WTC11 (cell line): ENCODE measurements around the gene SLC22A13. TPM values are rescaled to one million over a fixed set of nuclear protein-coding genes. Genes with fewer than 3 reads are reported as not detected.

Source experiments
- ATAC-seq: fragments of 200-7000 bp; cut with Tn5 transposase; 2 replicates; pipeline ENCODE4 v1.10.0; 2021; ENCODE audit warnings: mild to moderate bottlenecking, moderate library complexity
- CTCF ChIA-PET: fragments of 300-600 bp; sonication (Branson Sonifier 250); formaldehyde crosslinking; loops from one replicate; lab custom pipeline; 2021; ENCODE audit warnings: antibody characterized with exemption; lab: Charles Lee
- POLR2A ChIA-PET: fragments of 350-600 bp; sonication (Branson Sonifier 250); formaldehyde crosslinking; loops from one replicate; lab custom pipeline; 2021; ENCODE audit warnings: antibody characterized with exemption; lab: Charles Lee
- DNase-seq: peaks from one replicate; pipeline ENCODE4 v3.0.0; 2021; ENCODE audit warnings: low spot score
- H3K27ac Mint-ChIP-seq: 2 replicates; pipeline ENCODE4 v1.8.0; 2021; ENCODE audit warnings: mixed read lengths
- H3K27me3 Mint-ChIP-seq: 2 replicates; pipeline ENCODE4 v1.8.0; 2021; ENCODE audit warnings: low read depth, mild to moderate bottlenecking, moderate library complexity, mixed read lengths
- H3K36me3 Mint-ChIP-seq: 2 replicates; pipeline ENCODE4 v1.8.0; 2021; ENCODE audit warnings: mixed read lengths
- H3K4me1 Mint-ChIP-seq: 2 replicates; pipeline ENCODE4 v1.8.0; 2022; ENCODE audit warnings: mixed read lengths
- H3K4me3 Mint-ChIP-seq: 2 replicates; pipeline ENCODE4 v1.8.0; 2021; ENCODE audit warnings: mild to moderate bottlenecking, moderate library complexity, mixed read lengths
- H3K9me3 Mint-ChIP-seq: 2 replicates; pipeline ENCODE4 v1.8.0; 2021; ENCODE audit warnings: mixed read lengths
- ATF1 ChIP-seq: sonication (generic); formaldehyde crosslinking; IDR thresholded peaks from 2 replicates; pipeline ENCODE4 v1.8.1; 2023; ENCODE audit warnings: mild to moderate bottlenecking, moderate library complexity, missing genetic modification reagents
- EMX1 ChIP-seq: fragments of 250-450 bp; sonication (Bioruptor Pico); IDR thresholded peaks from 2 replicates; pipeline ENCODE4 v1.8.0; 2021; ENCODE audit warnings: mild to moderate bottlenecking
- ERG ChIP-seq: fragments of 250-450 bp; sonication (Bioruptor Pico); IDR thresholded peaks from 2 replicates; pipeline ENCODE4 v1.8.0; 2021; ENCODE audit warnings: mild to moderate bottlenecking
- FOXP1 ChIP-seq: sonication (generic); formaldehyde crosslinking; IDR thresholded peaks from 2 replicates; pipeline ENCODE4 v1.8.0; 2022; ENCODE audit warnings: missing genetic modification reagents, mild to moderate bottlenecking, moderate library complexity, borderline replicate concordance
- HMGXB4 ChIP-seq: sonication (generic); formaldehyde crosslinking; IDR thresholded peaks from 2 replicates; pipeline ENCODE4 v1.8.1; 2023; ENCODE audit warnings: mild to moderate bottlenecking, moderate library complexity, missing genetic modification reagents
- OVOL2 ChIP-seq: fragments of 250-450 bp; sonication (Bioruptor Pico); IDR thresholded peaks from 2 replicates; pipeline ENCODE4 v1.9.0; 2021; ENCODE audit warnings: mild to moderate bottlenecking, borderline replicate concordance
- TCF7 ChIP-seq: sonication (generic); formaldehyde crosslinking; IDR thresholded peaks from 2 replicates; pipeline ENCODE4 v1.8.0; 2022; ENCODE audit warnings: mild to moderate bottlenecking, low read depth, missing genetic modification reagents, moderate library complexity
- TP53 ChIP-seq: sonication (generic); formaldehyde crosslinking; IDR thresholded peaks from 2 replicates; pipeline ENCODE4 v1.8.1; 2023; ENCODE audit warnings: mild to moderate bottlenecking, missing genetic modification reagents
- ZNF232 ChIP-seq: sonication (generic); formaldehyde crosslinking; IDR thresholded peaks from 2 replicates; pipeline ENCODE4 v1.8.0; 2022; ENCODE audit warnings: mild to moderate bottlenecking, missing genetic modification reagents
- ZNF317 ChIP-seq: sonication (generic); formaldehyde crosslinking; IDR thresholded peaks from 2 replicates; pipeline ENCODE4 v1.8.1; 2023; ENCODE audit warnings: low read depth, mild to moderate bottlenecking, moderate library complexity, missing genetic modification reagents, borderline replicate concordance
- total RNA-seq: library from RNA; stranded (reverse); gene quantifications from 3 replicates; pipeline ENCODE4 v1.2.3, GENCODE V29; 2021
- TF ChIP-seq, protein P1 (sequence below): fragments of 250-450 bp; sonication (Bioruptor Pico); IDR thresholded peaks from 2 replicates; pipeline ENCODE4 v2.1.2; 2022; ENCODE audit warnings: mild to moderate bottlenecking, moderate library complexity
- TF ChIP-seq, protein P2 (sequence below): sonication (generic); formaldehyde crosslinking; IDR thresholded peaks from 2 replicates; pipeline ENCODE4 v1.8.0; 2022; ENCODE audit warnings: mild to moderate bottlenecking, missing genetic modification reagents
- TF ChIP-seq, protein P3 (sequence below): sonication (generic); formaldehyde crosslinking; IDR thresholded peaks from 2 replicates; pipeline ENCODE4 v1.8.0; 2023; ENCODE audit warnings: missing genetic modification reagents, mild to moderate bottlenecking, borderline replicate concordance
- TF ChIP-seq, protein P4 (sequence below): fragments of 250-450 bp; sonication (Bioruptor Pico); IDR thresholded peaks from 2 replicates; pipeline ENCODE4 v1.9.0; 2021; ENCODE audit warnings: mild to moderate bottlenecking
- TF ChIP-seq, protein P5 (sequence below): sonication (generic); formaldehyde crosslinking; IDR thresholded peaks from 2 replicates; pipeline ENCODE4 v1.8.1; 2023; ENCODE audit warnings: mild to moderate bottlenecking, missing genetic modification reagents, borderline replicate concordance
- TF ChIP-seq, protein P6 (sequence below): sonication (generic); formaldehyde crosslinking; IDR thresholded peaks from 2 replicates; pipeline ENCODE4 v1.8.1; 2023; ENCODE audit warnings: mild to moderate bottlenecking, missing genetic modification reagents

The SLC22A13 gene
- total RNA-seq, 1 experiment from 2014 or later = 0.42 TPM

GRCh38 chr3:38255627-38256026, 10.0 kb upstream of the SLC22A13 start (continued):
- TF ChIP-seq, protein P1, sequence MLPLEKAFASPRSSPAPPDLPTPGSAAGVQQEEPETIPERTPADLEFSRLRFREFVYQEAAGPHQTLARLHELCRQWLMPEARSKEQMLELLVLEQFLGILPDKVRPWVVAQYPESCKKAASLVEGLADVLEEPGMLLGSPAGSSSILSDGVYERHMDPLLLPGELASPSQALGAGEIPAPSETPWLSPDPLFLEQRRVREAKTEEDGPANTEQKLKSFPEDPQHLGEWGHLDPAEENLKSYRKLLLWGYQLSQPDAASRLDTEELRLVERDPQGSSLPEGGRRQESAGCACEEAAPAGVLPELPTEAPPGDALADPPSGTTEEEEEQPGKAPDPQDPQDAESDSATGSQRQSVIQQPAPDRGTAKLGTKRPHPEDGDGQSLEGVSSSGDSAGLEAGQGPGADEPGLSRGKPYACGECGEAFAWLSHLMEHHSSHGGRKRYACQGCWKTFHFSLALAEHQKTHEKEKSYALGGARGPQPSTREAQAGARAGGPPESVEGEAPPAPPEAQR (CRISPR knock-in tag) = no peak

DNA sequence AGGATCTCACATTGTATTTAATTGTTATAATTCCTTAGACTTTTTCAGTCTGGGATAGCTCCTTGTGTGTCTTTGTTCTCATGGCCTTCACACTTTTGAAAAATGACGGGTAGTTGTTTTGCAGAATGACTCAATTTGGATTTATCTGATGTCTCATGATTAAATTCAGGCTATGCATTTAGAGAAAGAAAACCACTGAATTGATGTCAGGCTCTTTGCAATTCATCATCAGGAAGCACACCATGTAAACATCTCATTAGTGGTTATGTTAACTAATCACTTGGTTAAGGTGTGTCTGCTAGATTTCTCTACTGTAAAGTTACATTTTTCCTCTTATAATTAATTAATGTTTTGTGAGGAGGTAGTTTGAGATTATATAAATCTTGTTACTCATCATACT, 8.0 kb upstream of the SLC22A13 start:
- Mint-ChIP-seq H3K4me3 (no peak overlapping the region), H3K27me3 (no peaks in the 10 kb centered on the region), H3K4me1 (peaks cover 5% of the 10 kb centered on the region; the same call in 1 of the 2 replicates)
- ATAC-seq = no peak
- CTCF ChIA-PET = no interaction called here
- no peak for DNase-seq
- TF ChIP-seq TP53 (CRISPR knock-in tag) (no peak), ZNF232 (no peak), ATF1 (CRISPR knock-in tag) (no peak)
- TF ChIP-seq, protein P2, sequence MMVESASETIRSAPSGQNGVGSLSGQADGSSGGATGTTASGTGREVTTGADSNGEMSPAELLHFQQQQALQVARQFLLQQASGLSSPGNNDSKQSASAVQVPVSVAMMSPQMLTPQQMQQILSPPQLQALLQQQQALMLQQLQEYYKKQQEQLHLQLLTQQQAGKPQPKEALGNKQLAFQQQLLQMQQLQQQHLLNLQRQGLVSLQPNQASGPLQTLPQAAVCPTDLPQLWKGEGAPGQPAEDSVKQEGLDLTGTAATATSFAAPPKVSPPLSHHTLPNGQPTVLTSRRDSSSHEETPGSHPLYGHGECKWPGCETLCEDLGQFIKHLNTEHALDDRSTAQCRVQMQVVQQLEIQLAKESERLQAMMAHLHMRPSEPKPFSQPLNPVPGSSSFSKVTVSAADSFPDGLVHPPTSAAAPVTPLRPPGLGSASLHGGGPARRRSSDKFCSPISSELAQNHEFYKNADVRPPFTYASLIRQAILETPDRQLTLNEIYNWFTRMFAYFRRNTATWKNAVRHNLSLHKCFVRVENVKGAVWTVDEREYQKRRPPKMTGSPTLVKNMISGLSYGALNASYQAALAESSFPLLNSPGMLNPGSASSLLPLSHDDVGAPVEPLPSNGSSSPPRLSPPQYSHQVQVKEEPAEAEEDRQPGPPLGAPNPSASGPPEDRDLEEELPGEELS (CRISPR knock-in tag) = no peak
- TF ChIP-seq, all 79 proteins: peak for 0
- POLR2A ChIA-PET = no interaction called here
- Mint-ChIP-seq H3K27ac (0 out of 2 replicates have a peak overlapping the region, but pooled peaks have one; percentile 2), H3K36me3 (peaks cover 25% of the 10 kb centered on the region), H3K9me3 (peaks cover 4% of the 10 kb centered on the region; the same call in 1 of the 2 replicates)

DNA sequence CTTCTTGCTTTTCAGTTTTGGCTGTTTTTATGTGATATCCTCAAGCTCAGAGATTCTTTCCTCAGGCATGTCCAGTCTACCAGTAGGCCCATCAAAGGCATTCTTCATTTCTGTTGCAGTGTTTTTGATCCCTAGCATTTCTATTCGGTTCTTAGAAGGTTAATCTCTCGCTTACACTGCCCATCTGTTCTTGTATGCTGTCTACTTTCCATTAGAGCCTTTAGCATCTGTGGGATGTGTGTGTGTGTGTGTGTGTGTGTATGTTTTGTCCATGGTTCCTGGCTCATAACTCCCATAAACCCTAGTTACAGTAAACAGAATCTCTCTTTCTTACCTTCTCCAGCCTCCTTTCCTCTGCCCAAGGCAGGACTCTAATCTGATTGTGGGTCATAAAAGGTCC, 5.1 kb upstream of the SLC22A13 start:
- POLR2A ChIA-PET = no interaction called here
- DNase-seq = no peak
- Mint-ChIP-seq H3K36me3 (no peaks in the 10 kb centered on the region), H3K4me3 (no peak overlapping the region), H3K27ac (0 out of 2 replicates have a peak overlapping the region, but pooled peaks have one; percentile 5), H3K9me3 (peaks cover 4% of the 10 kb centered on the region; the same call in 1 of the 2 replicates), H3K27me3 (no peaks in the 10 kb centered on the region), H3K4me1 (peaks cover 17% of the 10 kb centered on the region)
- ATAC-seq = no peak
- CTCF ChIA-PET = no interaction called here
- no peak for TF ChIP-seq EMX1 (CRISPR knock-in tag)
- TF ChIP-seq, protein P3, sequence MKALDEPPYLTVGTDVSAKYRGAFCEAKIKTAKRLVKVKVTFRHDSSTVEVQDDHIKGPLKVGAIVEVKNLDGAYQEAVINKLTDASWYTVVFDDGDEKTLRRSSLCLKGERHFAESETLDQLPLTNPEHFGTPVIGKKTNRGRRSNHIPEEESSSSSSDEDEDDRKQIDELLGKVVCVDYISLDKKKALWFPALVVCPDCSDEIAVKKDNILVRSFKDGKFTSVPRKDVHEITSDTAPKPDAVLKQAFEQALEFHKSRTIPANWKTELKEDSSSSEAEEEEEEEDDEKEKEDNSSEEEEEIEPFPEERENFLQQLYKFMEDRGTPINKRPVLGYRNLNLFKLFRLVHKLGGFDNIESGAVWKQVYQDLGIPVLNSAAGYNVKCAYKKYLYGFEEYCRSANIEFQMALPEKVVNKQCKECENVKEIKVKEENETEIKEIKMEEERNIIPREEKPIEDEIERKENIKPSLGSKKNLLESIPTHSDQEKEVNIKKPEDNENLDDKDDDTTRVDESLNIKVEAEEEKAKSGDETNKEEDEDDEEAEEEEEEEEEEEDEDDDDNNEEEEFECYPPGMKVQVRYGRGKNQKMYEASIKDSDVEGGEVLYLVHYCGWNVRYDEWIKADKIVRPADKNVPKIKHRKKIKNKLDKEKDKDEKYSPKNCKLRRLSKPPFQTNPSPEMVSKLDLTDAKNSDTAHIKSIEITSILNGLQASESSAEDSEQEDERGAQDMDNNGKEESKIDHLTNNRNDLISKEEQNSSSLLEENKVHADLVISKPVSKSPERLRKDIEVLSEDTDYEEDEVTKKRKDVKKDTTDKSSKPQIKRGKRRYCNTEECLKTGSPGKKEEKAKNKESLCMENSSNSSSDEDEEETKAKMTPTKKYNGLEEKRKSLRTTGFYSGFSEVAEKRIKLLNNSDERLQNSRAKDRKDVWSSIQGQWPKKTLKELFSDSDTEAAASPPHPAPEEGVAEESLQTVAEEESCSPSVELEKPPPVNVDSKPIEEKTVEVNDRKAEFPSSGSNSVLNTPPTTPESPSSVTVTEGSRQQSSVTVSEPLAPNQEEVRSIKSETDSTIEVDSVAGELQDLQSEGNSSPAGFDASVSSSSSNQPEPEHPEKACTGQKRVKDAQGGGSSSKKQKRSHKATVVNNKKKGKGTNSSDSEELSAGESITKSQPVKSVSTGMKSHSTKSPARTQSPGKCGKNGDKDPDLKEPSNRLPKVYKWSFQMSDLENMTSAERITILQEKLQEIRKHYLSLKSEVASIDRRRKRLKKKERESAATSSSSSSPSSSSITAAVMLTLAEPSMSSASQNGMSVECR (CRISPR knock-in tag) = no peak
- TF ChIP-seq FOXP1 = no peak
- TF ChIP-seq, protein P4, sequence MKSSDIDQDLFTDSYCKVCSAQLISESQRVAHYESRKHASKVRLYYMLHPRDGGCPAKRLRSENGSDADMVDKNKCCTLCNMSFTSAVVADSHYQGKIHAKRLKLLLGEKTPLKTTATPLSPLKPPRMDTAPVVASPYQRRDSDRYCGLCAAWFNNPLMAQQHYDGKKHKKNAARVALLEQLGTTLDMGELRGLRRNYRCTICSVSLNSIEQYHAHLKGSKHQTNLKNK = no peak
- TF ChIP-seq ERG (CRISPR knock-in tag) = no peak
- TF ChIP-seq OVOL2 (CRISPR knock-in tag) = no peak
- TF ChIP-seq HMGXB4 (CRISPR knock-in tag) = no peak
- TF ChIP-seq, protein P5, sequence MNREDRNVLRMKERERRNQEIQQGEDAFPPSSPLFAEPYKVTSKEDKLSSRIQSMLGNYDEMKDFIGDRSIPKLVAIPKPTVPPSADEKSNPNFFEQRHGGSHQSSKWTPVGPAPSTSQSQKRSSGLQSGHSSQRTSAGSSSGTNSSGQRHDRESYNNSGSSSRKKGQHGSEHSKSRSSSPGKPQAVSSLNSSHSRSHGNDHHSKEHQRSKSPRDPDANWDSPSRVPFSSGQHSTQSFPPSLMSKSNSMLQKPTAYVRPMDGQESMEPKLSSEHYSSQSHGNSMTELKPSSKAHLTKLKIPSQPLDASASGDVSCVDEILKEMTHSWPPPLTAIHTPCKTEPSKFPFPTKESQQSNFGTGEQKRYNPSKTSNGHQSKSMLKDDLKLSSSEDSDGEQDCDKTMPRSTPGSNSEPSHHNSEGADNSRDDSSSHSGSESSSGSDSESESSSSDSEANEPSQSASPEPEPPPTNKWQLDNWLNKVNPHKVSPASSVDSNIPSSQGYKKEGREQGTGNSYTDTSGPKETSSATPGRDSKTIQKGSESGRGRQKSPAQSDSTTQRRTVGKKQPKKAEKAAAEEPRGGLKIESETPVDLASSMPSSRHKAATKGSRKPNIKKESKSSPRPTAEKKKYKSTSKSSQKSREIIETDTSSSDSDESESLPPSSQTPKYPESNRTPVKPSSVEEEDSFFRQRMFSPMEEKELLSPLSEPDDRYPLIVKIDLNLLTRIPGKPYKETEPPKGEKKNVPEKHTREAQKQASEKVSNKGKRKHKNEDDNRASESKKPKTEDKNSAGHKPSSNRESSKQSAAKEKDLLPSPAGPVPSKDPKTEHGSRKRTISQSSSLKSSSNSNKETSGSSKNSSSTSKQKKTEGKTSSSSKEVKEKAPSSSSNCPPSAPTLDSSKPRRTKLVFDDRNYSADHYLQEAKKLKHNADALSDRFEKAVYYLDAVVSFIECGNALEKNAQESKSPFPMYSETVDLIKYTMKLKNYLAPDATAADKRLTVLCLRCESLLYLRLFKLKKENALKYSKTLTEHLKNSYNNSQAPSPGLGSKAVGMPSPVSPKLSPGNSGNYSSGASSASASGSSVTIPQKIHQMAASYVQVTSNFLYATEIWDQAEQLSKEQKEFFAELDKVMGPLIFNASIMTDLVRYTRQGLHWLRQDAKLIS = no peak
- TF ChIP-seq, protein P6, sequence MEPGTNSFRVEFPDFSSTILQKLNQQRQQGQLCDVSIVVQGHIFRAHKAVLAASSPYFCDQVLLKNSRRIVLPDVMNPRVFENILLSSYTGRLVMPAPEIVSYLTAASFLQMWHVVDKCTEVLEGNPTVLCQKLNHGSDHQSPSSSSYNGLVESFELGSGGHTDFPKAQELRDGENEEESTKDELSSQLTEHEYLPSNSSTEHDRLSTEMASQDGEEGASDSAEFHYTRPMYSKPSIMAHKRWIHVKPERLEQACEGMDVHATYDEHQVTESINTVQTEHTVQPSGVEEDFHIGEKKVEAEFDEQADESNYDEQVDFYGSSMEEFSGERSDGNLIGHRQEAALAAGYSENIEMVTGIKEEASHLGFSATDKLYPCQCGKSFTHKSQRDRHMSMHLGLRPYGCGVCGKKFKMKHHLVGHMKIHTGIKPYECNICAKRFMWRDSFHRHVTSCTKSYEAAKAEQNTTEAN = no peak
- no peak for TF ChIP-seq ZNF317 (CRISPR knock-in tag)
- TF ChIP-seq TCF7 (CRISPR knock-in tag) = no peak
